Astrocyte of the cerebellum (primary cell): ENCODE data around the gene ECSIT.

Source experiments
- DNase-seq: peaks from one replicate; pipeline ENCODE4 v3.0.0-alpha.2; 2011; ENCODE audit warnings: low read depth
- H3K4me3 ChIP-seq: 2 replicates; pipeline ENCODE4 v1.5.1; 2011; ENCODE audit warnings: mild to moderate bottlenecking, low read depth, low read length, moderate library complexity
- CTCF ChIP-seq: IDR thresholded peaks from 2 replicates; pipeline ENCODE4 v1.5.1; 2012; ENCODE audit warnings: low read length, low read depth, moderate library complexity, mild to moderate bottlenecking; ENCODE audit errors: missing control alignments
- in situ Hi-C: cut with HindIII; loops from 2 replicates; pipeline ENCODE4 v1.10.0; 2017; ENCODE audit warnings: low sequenced_read_pairs

ECSIT gene

GRCh38 chr19:11535792-11536595 is 7.1 kb upstream of the ECSIT start:
- peak overlapping the region; percentile 26 for H3K4me3 ChIP-seq
- TF ChIP-seq CTCF, result peak; percentile 91
- in situ Hi-C loops, result no loop called here
- DNase-seq, result peak; percentile 40

- no peak for DNase-seq
- in situ Hi-C loops, result no loop called here
- no peak overlapping the region for H3K4me3 ChIP-seq
- TF ChIP-seq CTCF, result no peak
These were observed 6.0 kb upstream of the ECSIT start for GRCh38 chr19:11534948-11535347.

DNA sequence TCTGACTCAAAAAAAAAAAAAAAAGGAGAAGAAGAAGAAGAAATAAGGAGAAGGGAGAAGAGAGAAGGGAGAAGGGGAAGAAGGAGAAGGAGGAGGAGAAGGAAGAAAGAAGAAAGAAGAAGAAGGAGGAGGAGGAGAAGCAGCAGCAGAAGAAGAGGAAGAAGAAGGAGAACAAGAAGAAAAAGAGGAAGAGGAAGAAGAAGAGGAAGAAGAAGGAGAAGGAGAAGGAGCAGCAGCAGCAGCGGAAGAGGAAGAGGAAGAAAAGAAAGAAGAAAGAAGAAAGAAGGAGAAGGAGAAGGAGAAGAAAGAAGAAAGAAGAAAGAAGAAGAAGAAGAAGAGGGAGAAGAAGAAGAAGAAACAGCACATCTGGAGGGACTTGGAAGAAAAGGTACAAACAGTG is 5.6 kb upstream of the ECSIT start:
- no peak for DNase-seq
- no peak overlapping the region for H3K4me3 ChIP-seq
- in situ Hi-C loops, result no loop called here
- TF ChIP-seq CTCF, result no peak

DNA sequence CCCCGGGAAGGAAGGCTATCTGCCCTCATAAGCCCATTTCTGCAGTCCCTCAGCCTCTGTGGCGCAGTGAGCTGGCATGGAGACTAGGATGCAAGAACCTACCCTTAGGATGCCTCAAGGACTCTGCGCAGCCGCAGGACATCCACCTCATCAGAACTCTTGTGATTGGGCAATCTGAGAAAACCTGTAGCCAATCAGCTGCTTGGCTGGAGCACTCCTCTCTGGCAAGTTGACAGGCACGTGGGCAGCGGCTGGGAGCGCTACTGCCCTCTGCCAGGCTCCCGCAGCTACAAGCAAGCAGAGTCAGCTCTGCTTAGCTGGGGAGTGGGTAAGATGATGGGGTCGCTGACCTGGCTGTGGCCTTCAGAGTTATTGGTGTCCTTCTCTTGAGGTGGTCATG is 1.5 kb upstream of the ECSIT start:
- in situ Hi-C loops, result no loop called here

GRCh38 chr19:11519138-11519537 is 9.8 kb downstream of the ECSIT start:
- TF ChIP-seq CTCF, result no peak
- H3K4me3 ChIP-seq, result no peak overlapping the region
- in situ Hi-C loops, result no loop called here
- no peak for DNase-seq

More for the DNA sequence above, 1.5 kb upstream of the ECSIT start:
- peak; percentile 16 for DNase-seq
- H3K4me3 ChIP-seq, result no peak overlapping the region
- TF ChIP-seq CTCF, result peak; percentile 11

DNA sequence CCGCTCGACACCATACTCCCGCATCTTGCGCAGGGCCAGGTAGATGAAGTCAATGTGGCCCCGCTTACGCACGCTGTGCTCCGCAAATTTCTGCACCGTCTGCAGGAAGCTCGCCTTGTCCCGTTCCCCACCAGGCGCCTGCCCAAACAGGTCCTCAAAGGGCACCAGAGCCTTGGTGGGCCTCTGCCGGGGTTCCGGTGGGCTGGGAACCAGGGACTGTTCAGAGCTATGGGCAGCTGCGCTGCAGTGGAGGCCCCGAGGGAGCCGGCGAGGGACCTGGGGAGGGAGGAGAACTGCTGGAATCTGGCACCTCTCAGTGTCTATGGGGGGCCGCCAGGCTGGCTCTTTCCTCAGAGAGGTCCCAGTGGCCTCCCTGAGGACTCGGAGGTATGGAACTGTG is 15.0 kb downstream of the ECSIT start:
- in situ Hi-C loops, result no loop called here
- TF ChIP-seq CTCF, result no peak
- no peak for DNase-seq
- no peak overlapping the region for H3K4me3 ChIP-seq

GRCh38 chr19:11510444-11510843 is 18.5 kb downstream of the ECSIT start:
- no peak overlapping the region for H3K4me3 ChIP-seq
- DNase-seq, result no peak
- TF ChIP-seq CTCF, result no peak
- in situ Hi-C loops, result no loop called here
